Endodermal cell (in vitro differentiated cells): Measurements from ENCODE around the gene RYR2. TPM values are rescaled to one million over a fixed set of nuclear protein-coding genes. Genes with fewer than 3 reads are reported as not detected.

Experiments used
- DNase-seq: peaks from one replicate; pipeline ENCODE4 v3.0.0-alpha.2; 2017
- H3K27ac ChIP-seq: 2 replicates; pipeline ENCODE4 v1.5.1; 2013; ENCODE audit warnings: mild to moderate bottlenecking, low read depth, low read length, moderate library complexity
- H3K27me3 ChIP-seq: 2 replicates; pipeline ENCODE4 v1.6.1; 2013; ENCODE audit warnings: mild to moderate bottlenecking, low read length, moderate library complexity; ENCODE audit not compliant: insufficient read depth, control insufficient read depth, poor library complexity, severe bottlenecking
- H3K36me3 ChIP-seq: 2 replicates; pipeline ENCODE4 v1.7.0; 2013; ENCODE audit warnings: mild to moderate bottlenecking, low read length, moderate library complexity; ENCODE audit not compliant: control insufficient read depth, insufficient read depth
- H3K4me1 ChIP-seq: one replicate; pipeline ENCODE4 v1.7.0; 2013; ENCODE audit warnings: low read length; ENCODE audit not compliant: control insufficient read depth, insufficient read depth
- H3K4me3 ChIP-seq: 2 replicates; pipeline ENCODE4 v1.5.1; 2013; ENCODE audit warnings: mild to moderate bottlenecking, low read length, moderate library complexity
- H3K9ac ChIP-seq: 2 replicates; pipeline ENCODE4 v1.6.1; 2013; ENCODE audit warnings: mild to moderate bottlenecking, low read length, moderate library complexity; ENCODE audit not compliant: poor library complexity, severe bottlenecking; ENCODE audit errors: extremely low read depth
- H3K9me3 ChIP-seq: 2 replicates; pipeline ENCODE4 v1.6.1; 2013; ENCODE audit warnings: mild to moderate bottlenecking, low read length, moderate library complexity; ENCODE audit not compliant: control insufficient read depth
- H3K27ac Mint-ChIP-seq: 2 replicates; pipeline ENCODE4 v1.8.0; 2020; ENCODE audit warnings: mixed read lengths
- H3K27me3 Mint-ChIP-seq: 2 replicates; pipeline ENCODE4 v1.8.0; 2021; ENCODE audit warnings: mild to moderate bottlenecking, mixed read lengths; ENCODE audit not compliant: insufficient read depth
- H3K36me3 Mint-ChIP-seq: 2 replicates; pipeline ENCODE4 v1.8.0; 2020; ENCODE audit warnings: low read depth, mixed read lengths
- H3K4me1 Mint-ChIP-seq: 2 replicates; pipeline ENCODE4 v1.8.0; 2020; ENCODE audit warnings: mixed read lengths
- H3K4me3 Mint-ChIP-seq: 2 replicates; pipeline ENCODE4 v1.8.0; 2020; ENCODE audit warnings: mild to moderate bottlenecking, moderate library complexity, mixed read lengths
- H3K9me3 Mint-ChIP-seq: 2 replicates; pipeline ENCODE4 v1.8.0; 2020; ENCODE audit warnings: mild to moderate bottlenecking, mixed read lengths
- CTCF ChIP-seq: fragments of 200-600 bp; sonication (generic); conservative IDR thresholded peaks from 2 replicates; pipeline ENCODE4 v1.5.0; 2021; ENCODE audit warnings: antibody characterized with exemption, mild to moderate bottlenecking
- WGBS, 2 experiments: methylation state at CpG; one replicate each; pipeline versions ENCODE4 v1.1.5 to v1.1.7; 2013; ENCODE audit warnings: missing lambda C conversion rate in 2 of 2, mixed read lengths in 1 of 2; ENCODE audit not compliant: insufficient coverage in 1 of 2, insufficient read length in 1 of 2; 5-methylcytosine and 5-hydroxymethylcytosine counted together
- total RNA-seq, 2 donors: library from RNA; stranded (reverse); fragmentation: NEBNext Ultra II Directional in 1 of 2; extraction: Animal tissue kit (Norgen Biotek cat#: 25700) in 1 of 2; gene quantifications; 2 replicates in 1 of 2; 3 replicates in 1 of 2; pipeline ENCODE4 v1.2.1, GENCODE V29; 2021

RYR2 gene
- total RNA-seq, 2 donors from 2014 or later, result 0.95 to 2.4 TPM

DNA sequence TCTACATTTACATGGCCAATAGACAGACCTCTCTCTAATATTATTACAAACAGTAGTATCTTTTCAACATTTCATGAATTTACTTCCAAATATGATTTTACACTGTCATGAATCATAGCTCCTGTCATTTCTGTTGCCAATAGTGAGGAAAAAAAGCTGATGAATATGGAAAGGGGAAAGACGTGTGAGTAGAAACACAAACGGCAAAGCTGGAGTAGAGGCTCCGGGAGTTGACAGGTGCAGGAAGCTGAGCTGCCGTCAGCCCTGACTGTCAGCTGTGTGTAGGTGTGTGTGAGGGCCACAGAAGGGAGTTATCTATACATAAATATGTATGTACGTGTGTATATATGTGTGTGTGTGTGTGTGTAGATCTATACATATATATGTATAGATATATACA is 431.9 kb downstream of the RYR2 start:
- Mint-ChIP-seq H3K36me3 (no peaks in the 10 kb centered on the region), H3K4me3 (no peak overlapping the region), H3K27ac (no peak overlapping the region), H3K27me3 (no peaks in the 10 kb centered on the region), H3K9me3 (no peaks in the 10 kb centered on the region), H3K4me1 (no peaks in the 10 kb centered on the region)
- H3K27me3 ChIP-seq, result no peaks in the 10 kb centered on the region
- no peak overlapping the region for H3K9ac ChIP-seq
- no peak for TF ChIP-seq CTCF
- H3K36me3 ChIP-seq, result no peaks in the 10 kb centered on the region
- 92 to 100% methylated on average over 3 to 4 of the region's 5 CpGs for WGBS, 2 experiments
- no peaks in the 10 kb centered on the region for H3K9me3 ChIP-seq
- no peak overlapping the region for H3K4me3 ChIP-seq
- H3K4me1 ChIP-seq, result no peaks in the 10 kb centered on the region
- H3K27ac ChIP-seq, result no peak overlapping the region
- DNase-seq, result no peak

DNA sequence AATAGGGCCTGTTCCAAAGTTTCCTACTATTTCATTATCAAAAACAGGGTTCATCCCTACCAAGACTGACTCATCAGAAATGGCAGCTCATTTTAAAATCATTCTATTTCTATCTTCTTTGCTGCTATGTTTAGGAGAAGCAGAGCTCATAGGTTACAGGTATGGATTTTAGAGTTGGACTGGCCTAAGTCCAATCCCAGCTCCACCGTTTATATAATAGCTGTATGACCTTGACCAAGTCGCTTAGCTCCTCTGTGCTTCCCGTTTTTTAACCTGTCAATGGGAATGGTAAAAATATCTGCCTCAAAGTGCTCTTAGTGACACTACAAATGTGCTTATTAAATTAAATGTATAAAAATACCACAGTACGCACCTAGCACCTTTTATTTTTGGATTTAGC is 436.1 kb downstream of the RYR2 start:
- no peaks in the 10 kb centered on the region for H3K36me3 Mint-ChIP-seq
- no peak overlapping the region for H3K4me3 ChIP-seq

GRCh38 chr1:237478842-237479241 is 436.9 kb downstream of the RYR2 start:
- Histone ChIP-seq H3K27ac (no peak overlapping the region), H3K36me3 (no peaks in the 10 kb centered on the region), H3K9me3 (no peaks in the 10 kb centered on the region), H3K4me1 (no peaks in the 10 kb centered on the region), H3K4me3 (no peak overlapping the region), H3K9ac (no peak overlapping the region), H3K27me3 (no peaks in the 10 kb centered on the region)
- H3K4me1 Mint-ChIP-seq, result peaks cover 2% of the 10 kb centered on the region
- no peaks in the 10 kb centered on the region for H3K36me3 Mint-ChIP-seq
- WGBS, 2 experiments, result 88 to 100% methylated on average over 2 to 3 of the region's 3 CpGs
- no peaks in the 10 kb centered on the region for H3K9me3 Mint-ChIP-seq
- no peak for TF ChIP-seq CTCF
- no peak overlapping the region for H3K27ac Mint-ChIP-seq
- no peak for DNase-seq
- no peak overlapping the region for H3K4me3 Mint-ChIP-seq
- no peaks in the 10 kb centered on the region for H3K27me3 Mint-ChIP-seq

More for the DNA sequence above, 436.1 kb downstream of the RYR2 start:
- Mint-ChIP-seq H3K4me3 (no peak overlapping the region), H3K9me3 (no peaks in the 10 kb centered on the region), H3K27me3 (no peaks in the 10 kb centered on the region), H3K27ac (no peak overlapping the region), H3K4me1 (no peaks in the 10 kb centered on the region)
- Histone ChIP-seq H3K9me3 (no peaks in the 10 kb centered on the region), H3K27ac (no peak overlapping the region), H3K9ac (no peak overlapping the region), H3K4me1 (no peaks in the 10 kb centered on the region), H3K36me3 (no peaks in the 10 kb centered on the region), H3K27me3 (no peaks in the 10 kb centered on the region)
- 93% methylated on average over 4 of the region's 4 CpGs; no CpG with 5 or more reads in 1 of the 2 experiments for WGBS, 2 experiments
- TF ChIP-seq CTCF, result no peak
- no peak for DNase-seq
